GM12875 (cell line): Measurements from ENCODE around the gene PRR5L.

Experiments used
- H3K4me3 ChIP-seq: one replicate; pipeline ENCODE4 v1.5.1; 2011; ENCODE audit warnings: low read depth, low read length, control low read depth
- CTCF ChIP-seq: IDR thresholded peaks from 2 replicates; pipeline ENCODE4 v1.5.1; 2011; ENCODE audit warnings: low read depth, mild to moderate bottlenecking, control low read depth, inconsistent platforms, low read length, moderate library complexity, borderline replicate concordance; ENCODE audit not compliant: insufficient read depth

The PRR5L gene

DNA sequence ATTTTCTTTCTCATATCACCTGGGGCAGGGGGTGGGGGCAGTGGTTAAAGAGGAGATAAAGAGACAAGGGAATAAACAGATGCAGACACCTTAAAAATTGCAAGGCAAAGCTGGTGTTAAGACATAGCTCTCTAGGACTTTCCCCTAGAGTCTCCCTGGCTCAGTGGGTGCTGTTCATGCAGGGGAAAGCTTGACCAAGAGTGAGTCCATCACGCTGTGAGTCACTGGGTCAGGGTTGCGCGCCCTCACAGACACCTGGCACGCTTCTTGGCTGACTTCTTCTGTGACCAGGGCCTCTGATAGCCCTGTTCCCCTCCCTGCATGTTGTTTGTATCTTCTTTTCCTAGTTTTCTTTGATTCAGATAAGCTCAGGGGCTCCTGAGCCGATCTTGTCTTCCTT, 38.7 kb upstream of the PRR5L start:
- no peak overlapping the region for H3K4me3 ChIP-seq
- TF ChIP-seq CTCF, result no peak

- peak; percentile 58; the same call in 1 of the 2 replicates for TF ChIP-seq CTCF
- H3K4me3 ChIP-seq, result no peak overlapping the region
Observed at GRCh38 chr11:36258730-36259360, 37.2 kb upstream of the PRR5L start.

- TF ChIP-seq CTCF, result no peak
- H3K4me3 ChIP-seq, result no peak overlapping the region
Observed at GRCh38 chr11:36261094-36261493, 35.0 kb upstream of the PRR5L start.

- no peak for TF ChIP-seq CTCF
- H3K4me3 ChIP-seq, result no peak overlapping the region
Observed at GRCh38 chr11:36264011-36264972, 31.8 kb upstream of the PRR5L start.

DNA sequence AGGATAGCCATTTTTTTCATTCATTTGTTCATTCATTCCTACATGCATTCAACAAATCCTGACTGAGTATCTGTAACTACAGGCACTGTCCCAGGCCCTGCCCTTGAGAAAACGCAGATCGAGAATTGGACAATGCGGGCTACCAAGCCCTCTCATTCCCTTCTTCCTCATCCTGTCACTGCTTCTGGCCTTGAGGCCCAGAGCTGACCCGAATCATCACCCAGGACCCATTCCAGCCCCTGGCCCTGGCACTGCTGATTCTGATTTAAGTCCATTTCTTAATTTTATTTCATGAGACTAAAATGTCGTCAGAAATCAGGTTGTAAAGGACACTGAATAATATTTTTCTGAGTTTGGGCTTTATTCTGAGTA, 31.1 kb upstream of the PRR5L start:
- no peak for TF ChIP-seq CTCF
- no peak overlapping the region for H3K4me3 ChIP-seq

- H3K4me3 ChIP-seq, result no peak overlapping the region
- peak; percentile 86 for TF ChIP-seq CTCF
Observed at GRCh38 chr11:36265793-36266628, 30.1 kb upstream of the PRR5L start.
